H9 (cell line): ENCODE measurements around the gene ZBTB26. TPM values are rescaled to one million over a fixed set of nuclear protein-coding genes. Genes with fewer than 3 reads are reported as not detected.

ENCODE experiments used
- DNase-seq: peaks from one replicate; pipeline ENCODE4 v3.0.0-alpha.2; 2017
- H2AFZ ChIP-seq: one replicate; pipeline ENCODE4 v1.6.1; 2013; ENCODE audit warnings: mild to moderate bottlenecking, low read length, control low read depth, moderate library complexity
- H2AK5ac ChIP-seq: 2 replicates; pipeline ENCODE4 v1.6.1; 2013; ENCODE audit warnings: low read length, control low read depth, mixed read lengths; ENCODE audit not compliant: insufficient read length
- H2BK120ac ChIP-seq: one replicate; pipeline ENCODE4 v1.6.1; 2013; ENCODE audit warnings: low read depth, mild to moderate bottlenecking, low read length, control low read depth, inconsistent platforms; ENCODE audit not compliant: poor library complexity, severe bottlenecking
- H2BK12ac ChIP-seq: 2 replicates; pipeline ENCODE4 v1.6.1; 2013; ENCODE audit warnings: low read length, control low read depth, mixed read lengths, low read depth; ENCODE audit not compliant: insufficient read length
- H2BK15ac ChIP-seq: 2 replicates; pipeline ENCODE4 v1.6.1; 2013; ENCODE audit warnings: low read depth, low read length, control low read depth
- H2BK20ac ChIP-seq: one replicate; pipeline ENCODE4 v1.6.1; 2013; ENCODE audit warnings: low read depth, mild to moderate bottlenecking, low read length, control low read depth, inconsistent platforms; ENCODE audit not compliant: poor library complexity, severe bottlenecking
- H2BK5ac ChIP-seq: 2 replicates; pipeline ENCODE4 v1.6.1; 2013; ENCODE audit warnings: low read length, control low read depth, mixed read lengths; ENCODE audit not compliant: insufficient read length
- H3K14ac ChIP-seq: 2 replicates; pipeline ENCODE4 v1.6.1; 2013; ENCODE audit warnings: low read length, control low read depth; ENCODE audit not compliant: insufficient read depth
- H3K18ac ChIP-seq: 2 replicates; pipeline ENCODE4 v1.6.1; 2013; ENCODE audit warnings: low read depth, mild to moderate bottlenecking, mixed read lengths, low read length, control low read depth; ENCODE audit not compliant: insufficient read length
- H3K23ac ChIP-seq: 2 replicates; pipeline ENCODE4 v1.6.1; 2013; ENCODE audit warnings: low read length, control low read depth, mixed read lengths, low read depth; ENCODE audit not compliant: insufficient read length
- H3K23me2 ChIP-seq: 2 replicates; pipeline ENCODE4 v1.6.1; 2013; ENCODE audit warnings: low read depth, mild to moderate bottlenecking, mixed read lengths, low read length, control low read depth; ENCODE audit not compliant: insufficient read length, poor library complexity, severe bottlenecking
- H3K27ac ChIP-seq: 2 replicates; pipeline ENCODE4 v1.5.1; 2013; ENCODE audit warnings: low read length, control low read depth, mixed read lengths, low read depth; ENCODE audit not compliant: insufficient read length
- H3K27me3 ChIP-seq: 2 replicates; pipeline ENCODE4 v1.6.1; 2013; ENCODE audit warnings: low read length, control low read depth, inconsistent platforms; ENCODE audit not compliant: insufficient read depth
- H3K4ac ChIP-seq: 2 replicates; pipeline ENCODE4 v1.6.1; 2013; ENCODE audit warnings: low read depth, mild to moderate bottlenecking, control low read depth, inconsistent platforms, low read length, moderate library complexity
- H3K4me1 ChIP-seq: 2 replicates; pipeline ENCODE4 v1.6.1; 2013; ENCODE audit warnings: low read length, control low read depth, inconsistent platforms; ENCODE audit not compliant: insufficient read depth
- H3K4me2 ChIP-seq: 2 replicates; pipeline ENCODE4 v1.6.1; 2013; ENCODE audit warnings: low read length, control low read depth, mixed read lengths; ENCODE audit not compliant: insufficient read length, insufficient read depth
- H3K56ac ChIP-seq: 2 replicates; pipeline ENCODE4 v1.6.1; 2013; ENCODE audit warnings: low read depth, mild to moderate bottlenecking, mixed read lengths, low read length, control low read depth; ENCODE audit not compliant: insufficient read length
- H3K79me1 ChIP-seq: 2 replicates; pipeline ENCODE4 v1.6.1; 2013; ENCODE audit warnings: low read depth, mild to moderate bottlenecking, moderate library complexity, low read length, control low read depth, inconsistent platforms; ENCODE audit not compliant: insufficient read depth, poor library complexity, severe bottlenecking
- H3K79me2 ChIP-seq: 2 replicates; pipeline ENCODE4 v1.6.1; 2013; ENCODE audit warnings: low read length, control low read depth, inconsistent platforms; ENCODE audit not compliant: insufficient read depth
- H3K9ac ChIP-seq: 2 replicates; pipeline ENCODE4 v1.6.1; 2013; ENCODE audit warnings: low read length, control low read depth, mixed read lengths; ENCODE audit not compliant: insufficient read length; ENCODE audit errors: extremely low read depth
- H3K9me3 ChIP-seq: one replicate; pipeline ENCODE4 v1.6.1; 2013; ENCODE audit warnings: low read depth, low read length, inconsistent platforms; ENCODE audit not compliant: control insufficient read depth
- H3T11ph ChIP-seq: one replicate; pipeline ENCODE4 v1.6.1; 2013; ENCODE audit warnings: mild to moderate bottlenecking, low read length, control low read depth, inconsistent platforms
- H4K20me1 ChIP-seq: one replicate; pipeline ENCODE4 v1.6.1; 2013; ENCODE audit not compliant: control insufficient read depth, insufficient read length, insufficient read depth
- H4K5ac ChIP-seq: 2 replicates; pipeline ENCODE4 v1.6.1; 2013; ENCODE audit warnings: low read depth, mild to moderate bottlenecking, mixed read lengths, low read length, control low read depth; ENCODE audit not compliant: insufficient read length
- H4K8ac ChIP-seq: replicated peaks from 2 replicates; pipeline ENCODE4 v1.6.1; 2013; ENCODE audit warnings: low read length, control low read depth, mixed read lengths, low read depth; ENCODE audit not compliant: insufficient read length
- H4K91ac ChIP-seq: 2 replicates; pipeline ENCODE4 v1.6.1; 2013; ENCODE audit warnings: low read depth, mild to moderate bottlenecking, moderate library complexity, mixed read lengths, low read length, control low read depth; ENCODE audit not compliant: insufficient read length
- H3K27ac Mint-ChIP-seq, 3 experiments: 2 replicates in 2 of 3; 3 replicates in 1 of 3; pipeline ENCODE4 v1.8.0; 2020 to 2021; ENCODE audit warnings: mixed read lengths in 3 of 3, mild to moderate bottlenecking in 1 of 3, moderate library complexity in 1 of 3
- H3K27me3 Mint-ChIP-seq: 2 replicates; pipeline ENCODE4 v1.8.0; 2021; ENCODE audit warnings: low read depth, mild to moderate bottlenecking, moderate library complexity, mixed read lengths
- H3K36me3 Mint-ChIP-seq, 3 experiments: 2 replicates in 2 of 3; 3 replicates in 1 of 3; pipeline ENCODE4 v1.8.0; 2020 to 2021; ENCODE audit warnings: low read depth in 3 of 3, mixed read lengths in 3 of 3; ENCODE audit not compliant: insufficient read depth in 1 of 3
- H3K4me1 Mint-ChIP-seq, 2 experiments: 2 replicates each; pipeline ENCODE4 v1.8.0; 2020; ENCODE audit warnings: mixed read lengths in 2 of 2
- H3K4me3 Mint-ChIP-seq, 2 experiments: 2 replicates in 1 of 2; 3 replicates in 1 of 2; pipeline ENCODE4 v1.8.0; 2020 to 2021; ENCODE audit warnings: mild to moderate bottlenecking in 2 of 2, mixed read lengths in 2 of 2, moderate library complexity in 1 of 2
- H3K9me3 Mint-ChIP-seq, 2 experiments: 2 replicates in 1 of 2; 3 replicates in 1 of 2; pipeline ENCODE4 v1.8.0; 2020; ENCODE audit warnings: mild to moderate bottlenecking in 2 of 2, mixed read lengths in 2 of 2, moderate library complexity in 1 of 2
- CTCF ChIP-seq: fragments of 200-600 bp; sonication (generic); conservative IDR thresholded peaks from 3 replicates; pipeline ENCODE4 v1.8.0; 2021; ENCODE audit warnings: antibody characterized with exemption, mild to moderate bottlenecking
- total RNA-seq: library from RNA; stranded (reverse); gene quantifications from 2 replicates; pipeline ENCODE4 v1.2.1, GENCODE V29; 2021

ZBTB26 gene
- total RNA-seq, 1 experiment from 2014 or later: 5.8 TPM

GRCh38 chr9:122954253-122954691 lies 23.0 kb upstream of the ZBTB26 start:
- Histone ChIP-seq H3T11ph (no peak overlapping the region), H3K23ac (no peak overlapping the region), H3K56ac (no peak overlapping the region), H4K8ac (no peak overlapping the region), H4K91ac (no peak overlapping the region), H3K9ac (no peak overlapping the region), H3K79me1 (peaks cover 9% of the 10 kb centered on the region), H3K27me3 (no peaks in the 10 kb centered on the region), H3K27ac (no peak overlapping the region), H4K20me1 (no peaks in the 10 kb centered on the region), H2AFZ (no peak overlapping the region), H3K23me2 (no peaks in the 10 kb centered on the region), H4K5ac (no peak overlapping the region), H3K18ac (no peak overlapping the region), H2BK15ac (no peak overlapping the region), H2BK12ac (no peak overlapping the region), H2AK5ac (no peak overlapping the region), H2BK5ac (no peak overlapping the region), H3K9me3 (no peaks in the 10 kb centered on the region), H3K79me2 (peaks cover 13% of the 10 kb centered on the region; the same call in 1 of the 2 replicates), H3K4me2 (no peak overlapping the region), H2BK20ac (no peak overlapping the region), H2BK120ac (no peak overlapping the region), H3K14ac (no peak overlapping the region), H3K4ac (no peak overlapping the region), H3K4me1 (no peaks in the 10 kb centered on the region)
- no peak for TF ChIP-seq CTCF
- Mint-ChIP-seq H3K27ac (peak overlapping the region in 1 of 3 experiments; percentile 40; a peak in 2 of 7 replicates), H3K4me3 (no peak overlapping the region), H3K27me3 (no peaks in the 10 kb centered on the region), H3K4me1 (peaks cover 18 to 24% of the 10 kb centered on the region in 2 experiments), H3K36me3 (peaks cover 4 to 11% (median 5%) of the 10 kb centered on the region in 3 experiments; a peak in 5 of 7 replicates), H3K9me3 (no peaks in the 10 kb centered on the region)
- no peak for DNase-seq
